Activated naive CD8-positive, alpha-beta T cell (primary cell): ENCODE results near the gene LHX3.
"Not testable (repeated sequence)": the region's sequence is repeated elsewhere in the genome, so short reads cannot be mapped to it uniquely, and the experiment has no call there.

Experiments
- H3K27ac Mint-ChIP-seq: one replicate; pipeline ENCODE4 v1.8.0; 2021; ENCODE audit warnings: mixed read lengths
- H3K27me3 Mint-ChIP-seq: one replicate; pipeline ENCODE4 v1.8.0; 2021; ENCODE audit warnings: mixed read lengths
- H3K36me3 Mint-ChIP-seq: one replicate; pipeline ENCODE4 v1.8.0; 2021; ENCODE audit warnings: mixed read lengths
- H3K4me1 Mint-ChIP-seq: one replicate; pipeline ENCODE4 v1.8.0; 2021; ENCODE audit warnings: low read depth, mixed read lengths
- H3K4me3 Mint-ChIP-seq: one replicate; pipeline ENCODE4 v1.8.0; 2021; ENCODE audit warnings: mild to moderate bottlenecking, mixed read lengths
- H3K9me3 Mint-ChIP-seq: one replicate; pipeline ENCODE4 v1.8.0; 2021; ENCODE audit warnings: low read depth, mixed read lengths

LHX3 gene

GRCh38 chr9:136157477-136158265 lies 47.3 kb downstream of the LHX3 start:
- H3K27me3 Mint-ChIP-seq: peaks cover 2% of the 10 kb centered on the region
- H3K4me1 Mint-ChIP-seq: no peaks in the 10 kb centered on the region
- no peak overlapping the region for H3K4me3 Mint-ChIP-seq
- no peak overlapping the region for H3K27ac Mint-ChIP-seq
- H3K9me3 Mint-ChIP-seq: no peaks in the 10 kb centered on the region
- H3K36me3 Mint-ChIP-seq: no peaks in the 10 kb centered on the region

GRCh38 chr9:136156209-136157120 lies 48.5 kb downstream of the LHX3 start:
- H3K27me3 Mint-ChIP-seq: peaks cover 2% of the 10 kb centered on the region
- no peaks in the 10 kb centered on the region for H3K4me1 Mint-ChIP-seq
- H3K4me3 Mint-ChIP-seq: no peak overlapping the region
- no peaks in the 10 kb centered on the region for H3K36me3 Mint-ChIP-seq
- no peaks in the 10 kb centered on the region for H3K9me3 Mint-ChIP-seq
- H3K27ac Mint-ChIP-seq: no peak overlapping the region

GRCh38 chr9:136155576-136155975 lies 49.4 kb downstream of the LHX3 start:
- H3K9me3 Mint-ChIP-seq: no peaks in the 10 kb centered on the region
- peaks cover 2% of the 10 kb centered on the region for H3K27me3 Mint-ChIP-seq
- H3K4me1 Mint-ChIP-seq: no peaks in the 10 kb centered on the region
- no peaks in the 10 kb centered on the region for H3K36me3 Mint-ChIP-seq
- H3K4me3 Mint-ChIP-seq: no peak overlapping the region
- no peak overlapping the region for H3K27ac Mint-ChIP-seq

- no peak overlapping the region for H3K27ac Mint-ChIP-seq
- H3K4me1 Mint-ChIP-seq: no peaks in the 10 kb centered on the region
- peaks cover 2% of the 10 kb centered on the region for H3K27me3 Mint-ChIP-seq
- H3K4me3 Mint-ChIP-seq: no peak overlapping the region
- no peaks in the 10 kb centered on the region for H3K36me3 Mint-ChIP-seq
- no peaks in the 10 kb centered on the region for H3K9me3 Mint-ChIP-seq
These were observed 50.0 kb downstream of the LHX3 start for GRCh38 chr9:136154943-136155342.

- Mint-ChIP-seq H3K36me3 (no peaks in the 10 kb centered on the region), H3K4me1 (no peaks in the 10 kb centered on the region), H3K4me3 (no peak overlapping the region), H3K9me3 (no peaks in the 10 kb centered on the region), H3K27ac (no peak overlapping the region), H3K27me3 (peaks cover 2% of the 10 kb centered on the region)
These were observed 51.4 kb downstream of the LHX3 start for GRCh38 chr9:136153381-136154065.

- H3K27ac Mint-ChIP-seq: no peak overlapping the region
- no peak overlapping the region for H3K4me3 Mint-ChIP-seq
- peaks cover 2% of the 10 kb centered on the region for H3K27me3 Mint-ChIP-seq
- no peaks in the 10 kb centered on the region for H3K4me1 Mint-ChIP-seq
- H3K36me3 Mint-ChIP-seq: no peaks in the 10 kb centered on the region
- H3K9me3 Mint-ChIP-seq: no peaks in the 10 kb centered on the region
These were observed 52.0 kb downstream of the LHX3 start for GRCh38 chr9:136152931-136153330.

- Mint-ChIP-seq H3K9me3 (no peaks in the 10 kb centered on the region), H3K36me3 (no peaks in the 10 kb centered on the region), H3K4me3 (no peak overlapping the region), H3K27ac (no peak overlapping the region), H3K27me3 (peaks cover 2% of the 10 kb centered on the region), H3K4me1 (no peaks in the 10 kb centered on the region)
These were observed 52.4 kb downstream of the LHX3 start for GRCh38 chr9:136152543-136152866.

- Mint-ChIP-seq H3K4me1 (no peaks in the 10 kb centered on the region), H3K4me3 (no peak overlapping the region), H3K27ac (no peak overlapping the region), H3K27me3 (peaks cover 2% of the 10 kb centered on the region), H3K9me3 (no peaks in the 10 kb centered on the region), H3K36me3 (no peaks in the 10 kb centered on the region)
These were observed 52.9 kb downstream of the LHX3 start for GRCh38 chr9:136151848-136152542.

- H3K27ac Mint-ChIP-seq: no peak overlapping the region
- no peaks in the 10 kb centered on the region for H3K4me1 Mint-ChIP-seq
- H3K9me3 Mint-ChIP-seq: no peaks in the 10 kb centered on the region
- no peak overlapping the region for H3K4me3 Mint-ChIP-seq
- H3K27me3 Mint-ChIP-seq: peaks cover 2% of the 10 kb centered on the region
- no peaks in the 10 kb centered on the region for H3K36me3 Mint-ChIP-seq
These were observed 53.6 kb downstream of the LHX3 start for GRCh38 chr9:136151214-136151804.

- not testable (repeated sequence) for H3K27ac Mint-ChIP-seq, H3K9me3 Mint-ChIP-seq, H3K27me3 Mint-ChIP-seq
These were observed 54.2 kb downstream of the LHX3 start for GRCh38 chr9:136150664-136151213.

GRCh38 chr9:136149853-136150252 lies 55.1 kb downstream of the LHX3 start:
- Mint-ChIP-seq H3K27ac (no peak overlapping the region), H3K4me3 (no peak overlapping the region), H3K9me3 (no peaks in the 10 kb centered on the region), H3K27me3 (no peaks in the 10 kb centered on the region), H3K36me3 (no peaks in the 10 kb centered on the region), H3K4me1 (no peaks in the 10 kb centered on the region)

More at GRCh38 chr9:136150664-136151213, 54.2 kb downstream of the LHX3 start:
- H3K4me1 Mint-ChIP-seq, H3K4me3 Mint-ChIP-seq, H3K36me3 Mint-ChIP-seq: not testable (repeated sequence)

- no peak overlapping the region for H3K27ac Mint-ChIP-seq
- no peaks in the 10 kb centered on the region for H3K36me3 Mint-ChIP-seq
- H3K4me1 Mint-ChIP-seq: no peaks in the 10 kb centered on the region
- H3K4me3 Mint-ChIP-seq: no peak overlapping the region
- no peaks in the 10 kb centered on the region for H3K27me3 Mint-ChIP-seq
- no peaks in the 10 kb centered on the region for H3K9me3 Mint-ChIP-seq
These were observed 55.6 kb downstream of the LHX3 start for GRCh38 chr9:136149337-136149736.

- Mint-ChIP-seq H3K4me1 (no peaks in the 10 kb centered on the region), H3K27ac (no peak overlapping the region), H3K4me3 (no peak overlapping the region), H3K9me3 (no peaks in the 10 kb centered on the region), H3K36me3 (no peaks in the 10 kb centered on the region), H3K27me3 (no peaks in the 10 kb centered on the region)
These were observed 56.2 kb downstream of the LHX3 start for GRCh38 chr9:136148766-136149165.
